ENCODE results near the gene C17orf50.

DNA sequence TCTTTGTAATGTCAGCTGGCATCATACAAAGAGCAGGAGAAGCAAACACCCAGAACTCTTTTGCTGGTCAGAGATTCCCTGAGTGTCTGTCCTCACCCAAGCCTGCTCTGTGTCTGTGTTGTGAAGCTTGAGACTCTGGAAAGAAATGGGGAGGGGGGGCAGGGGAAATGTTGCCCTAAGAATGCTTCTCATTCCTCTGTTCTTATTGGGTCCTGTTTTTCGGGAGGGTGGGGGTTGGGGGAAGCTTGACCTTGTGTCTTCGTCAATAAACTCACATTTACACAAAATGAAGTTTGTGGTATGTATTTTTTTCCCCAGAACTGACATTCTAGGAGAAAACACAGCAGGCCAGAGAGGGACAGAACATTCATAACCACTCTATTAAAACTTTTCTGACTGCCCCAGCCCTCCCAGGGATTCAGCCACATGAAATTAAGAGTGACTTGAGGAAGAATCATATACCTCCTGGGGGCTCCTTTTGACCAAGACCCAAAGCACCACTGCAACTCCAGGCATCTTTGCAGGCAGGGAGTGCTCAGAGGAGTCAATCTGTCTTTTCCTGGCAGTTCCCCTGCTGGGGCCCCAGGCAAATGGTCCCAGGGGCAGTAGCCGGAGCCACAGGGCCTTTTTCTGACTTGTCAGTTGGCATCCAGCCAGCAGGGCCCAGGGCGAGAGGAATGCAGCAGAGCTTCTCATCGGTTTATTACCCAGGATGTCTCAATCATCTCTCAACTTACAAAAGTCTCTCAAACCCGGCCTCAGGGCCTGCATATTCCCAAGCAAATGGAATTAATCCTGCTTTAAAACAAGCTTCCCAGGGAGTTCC lies 34.3 kb upstream of the C17orf50 start:
- TF ChIP-seq, protein P1, sequence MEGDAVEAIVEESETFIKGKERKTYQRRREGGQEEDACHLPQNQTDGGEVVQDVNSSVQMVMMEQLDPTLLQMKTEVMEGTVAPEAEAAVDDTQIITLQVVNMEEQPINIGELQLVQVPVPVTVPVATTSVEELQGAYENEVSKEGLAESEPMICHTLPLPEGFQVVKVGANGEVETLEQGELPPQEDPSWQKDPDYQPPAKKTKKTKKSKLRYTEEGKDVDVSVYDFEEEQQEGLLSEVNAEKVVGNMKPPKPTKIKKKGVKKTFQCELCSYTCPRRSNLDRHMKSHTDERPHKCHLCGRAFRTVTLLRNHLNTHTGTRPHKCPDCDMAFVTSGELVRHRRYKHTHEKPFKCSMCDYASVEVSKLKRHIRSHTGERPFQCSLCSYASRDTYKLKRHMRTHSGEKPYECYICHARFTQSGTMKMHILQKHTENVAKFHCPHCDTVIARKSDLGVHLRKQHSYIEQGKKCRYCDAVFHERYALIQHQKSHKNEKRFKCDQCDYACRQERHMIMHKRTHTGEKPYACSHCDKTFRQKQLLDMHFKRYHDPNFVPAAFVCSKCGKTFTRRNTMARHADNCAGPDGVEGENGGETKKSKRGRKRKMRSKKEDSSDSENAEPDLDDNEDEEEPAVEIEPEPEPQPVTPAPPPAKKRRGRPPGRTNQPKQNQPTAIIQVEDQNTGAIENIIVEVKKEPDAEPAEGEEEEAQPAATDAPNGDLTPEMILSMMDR (IDR thresholded peaks at IDR 0.05) = no peak
- TF ChIP-seq POLR2AphosphoS5 (IDR thresholded peaks at IDR 0.05) (no peak), POLR2A (IDR thresholded peaks at IDR 0.05) (no peak)

Data from breast epithelium (tissue), 3 donors.